GM19463 (cell line): ENCODE data around the gene GLRX5.

Source experiments
- ATAC-seq: cut with Tn5 transposase; IDR thresholded peaks from one replicate; pipeline ENCODE4 v1.9.1; 2021; ENCODE audit warnings: mild to moderate bottlenecking, moderate library complexity; ENCODE audit not compliant: unreplicated experiment

Gene GLRX5

DNA sequence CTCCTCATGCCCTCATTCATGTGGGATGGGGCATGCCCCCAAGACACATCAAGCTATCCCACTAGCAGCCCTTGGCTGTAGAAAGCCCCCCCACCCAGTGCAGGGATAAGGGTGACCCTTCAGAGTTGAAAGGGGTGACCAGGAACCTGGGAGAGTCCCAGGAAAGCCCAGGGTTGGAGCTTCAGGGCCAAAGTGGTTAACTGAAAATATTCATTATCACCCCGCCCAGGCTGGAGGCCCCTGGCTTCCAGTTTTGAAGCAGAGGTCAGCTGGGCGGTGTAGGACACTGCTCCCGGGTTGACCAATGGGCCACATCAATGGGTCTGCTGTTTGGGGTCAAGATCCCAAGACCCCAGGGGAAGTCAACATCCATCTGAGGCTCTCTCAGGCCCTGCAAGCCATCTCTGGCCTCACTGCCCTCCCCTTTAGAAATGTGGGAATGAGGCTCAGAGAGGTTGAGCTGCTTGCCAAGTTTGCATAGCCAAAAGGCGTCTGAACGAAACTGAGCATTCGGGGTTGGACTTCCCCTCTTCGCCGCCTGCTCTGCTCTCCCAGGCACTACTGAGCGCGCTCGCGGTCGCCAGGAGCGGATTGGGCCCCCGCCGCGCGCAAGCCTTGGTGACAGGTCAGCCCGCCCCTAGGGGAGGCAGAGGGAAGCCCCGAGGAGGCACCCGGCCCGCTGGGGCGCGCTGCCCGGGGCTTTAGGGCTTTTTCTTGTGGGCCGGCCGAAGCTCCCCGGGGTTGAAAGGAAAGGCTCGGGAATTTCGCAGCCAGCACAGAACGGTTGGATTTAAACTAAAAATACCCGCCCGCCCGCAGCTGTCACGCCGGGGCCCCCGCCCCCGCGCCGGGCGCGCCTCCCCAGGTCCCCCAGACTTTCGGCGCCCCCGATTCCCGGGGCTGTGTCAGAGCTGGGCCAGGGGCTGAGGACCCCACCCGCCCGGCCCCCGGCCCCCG is 19.0 kb upstream of the GLRX5 start:
- peak; percentile 83 for ATAC-seq

DNA sequence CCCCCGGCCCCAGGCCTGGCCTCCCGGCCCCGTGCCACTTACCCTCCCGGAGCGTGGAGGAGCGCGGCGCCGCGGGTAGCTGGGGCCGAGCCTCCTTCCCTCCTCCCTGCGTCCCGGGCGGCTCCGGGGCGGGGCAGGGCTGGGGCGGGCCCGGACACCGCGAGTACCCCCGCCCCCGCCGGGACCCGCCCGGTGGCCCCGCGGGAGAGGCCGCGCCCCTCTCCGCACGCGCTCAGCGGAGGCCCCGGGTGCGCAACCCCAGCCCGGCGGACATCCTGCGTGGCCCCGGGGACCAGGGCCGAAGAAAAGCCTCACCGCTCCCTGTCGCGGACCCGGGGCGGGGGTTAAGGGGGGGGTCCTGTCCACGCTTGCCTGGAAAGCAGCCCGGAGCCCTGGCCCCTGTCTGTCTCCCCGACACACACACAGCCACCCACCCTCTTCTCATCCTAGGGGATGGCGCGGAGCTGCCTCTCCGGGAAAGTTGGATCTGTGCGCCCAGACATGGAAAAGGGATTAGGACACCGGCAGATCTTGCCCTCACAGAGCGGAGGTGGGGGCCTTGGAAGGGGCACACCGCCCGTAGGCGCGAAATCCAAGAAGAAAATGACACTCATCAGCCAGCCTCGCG is 18.2 kb upstream of the GLRX5 start, which contains the start of gene SYNE3:
Gene SYNE3, minus strand, starts transcription at position 97 of the 628 bp plus-strand sequence. CDS start 40,829 bp downstream, outside the sequence.
- peak; percentile 49 for ATAC-seq

DNA sequence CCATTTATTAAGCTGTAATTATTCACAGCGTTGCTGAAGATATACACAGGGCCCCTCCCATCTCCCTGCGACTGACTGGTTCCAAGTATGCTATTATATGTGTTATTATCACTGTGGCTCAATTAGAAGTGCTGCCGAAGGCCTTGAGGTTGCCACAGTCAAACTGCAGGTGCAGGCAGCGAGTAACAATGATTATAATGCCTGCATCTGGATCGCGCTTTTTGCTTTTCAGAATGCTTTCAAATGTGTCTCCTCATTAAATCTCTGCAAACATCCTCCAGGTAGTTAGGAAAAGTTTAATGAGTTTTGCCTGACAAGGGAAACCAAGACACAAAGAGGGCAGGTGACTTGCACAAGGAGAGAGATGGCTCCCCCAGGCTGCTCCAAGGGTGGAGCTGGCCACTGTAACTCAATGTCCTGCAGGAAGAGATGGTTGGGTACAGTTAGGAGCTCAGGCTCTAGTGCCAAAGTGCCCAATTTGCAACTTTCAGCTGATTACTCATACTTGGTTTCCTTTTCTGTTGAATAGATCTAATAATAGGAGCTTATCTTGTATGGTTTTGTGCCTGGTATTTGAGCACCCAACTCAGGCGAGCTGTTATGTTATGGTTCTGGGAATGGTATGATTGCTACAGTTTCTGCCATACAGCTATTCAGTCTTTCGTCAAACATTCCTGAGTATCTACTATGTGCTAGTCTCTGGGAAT is 16.7 kb upstream of the GLRX5 start:
- ATAC-seq = peak; percentile 15

DNA sequence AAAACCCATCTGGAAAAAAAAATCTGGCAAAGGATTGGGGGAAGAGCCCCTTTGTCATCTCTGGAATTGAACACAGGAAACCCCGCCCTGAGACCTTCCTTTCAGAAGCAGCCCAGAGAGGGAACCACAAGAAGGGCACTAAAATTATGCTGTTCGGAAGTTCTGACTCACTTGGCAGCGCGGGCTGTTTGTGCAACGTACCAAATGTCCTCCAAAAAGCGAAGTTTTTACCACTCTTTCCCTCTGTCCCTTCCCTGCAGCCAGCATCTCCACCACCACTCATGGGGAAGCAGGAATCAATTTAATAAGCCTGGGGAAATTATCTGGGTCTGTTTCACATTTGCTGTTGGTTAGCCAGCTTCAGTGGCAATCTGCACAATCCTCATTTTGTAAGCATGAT is 15.2 kb upstream of the GLRX5 start:
- ATAC-seq = peak; percentile 18

DNA sequence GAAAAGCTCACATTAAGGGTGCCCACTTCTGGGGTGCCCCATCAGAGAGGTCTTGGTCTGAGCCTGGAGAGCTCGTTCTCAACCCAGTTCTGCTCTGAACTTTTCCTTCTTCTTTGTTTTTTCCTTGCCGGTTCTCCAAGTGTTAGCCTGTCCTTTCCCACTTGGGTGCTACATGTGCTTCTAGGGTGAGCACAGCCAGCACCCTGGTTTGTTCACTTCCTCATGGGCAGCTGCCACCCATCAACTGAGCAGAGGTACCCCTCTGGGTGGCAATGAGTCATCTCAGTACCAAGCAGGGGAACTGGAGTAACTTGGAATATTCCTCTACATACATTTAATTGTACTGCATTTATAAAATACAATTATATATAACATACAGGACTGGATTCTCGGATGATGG is 14.5 kb upstream of the GLRX5 start:
- ATAC-seq = no peak

DNA sequence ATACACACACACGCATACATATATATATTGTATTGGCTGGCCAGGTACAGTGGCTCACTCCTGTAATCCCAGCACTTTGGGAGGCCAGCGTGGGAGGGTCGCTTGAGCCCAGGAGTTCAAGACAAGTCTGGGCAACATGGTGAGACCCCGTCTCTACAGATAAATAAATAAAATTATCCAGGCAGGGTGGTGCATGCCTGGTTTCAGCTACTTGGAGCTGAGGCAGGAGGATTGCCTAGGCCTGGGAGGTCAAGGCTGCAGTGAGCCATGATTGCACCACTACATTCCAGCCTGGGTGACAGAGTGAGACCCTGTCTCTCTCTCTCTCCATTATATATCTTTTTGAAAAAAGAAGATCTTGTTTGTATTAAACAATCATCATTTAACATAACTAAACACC is 13.8 kb upstream of the GLRX5 start:
- ATAC-seq = no peak

DNA sequence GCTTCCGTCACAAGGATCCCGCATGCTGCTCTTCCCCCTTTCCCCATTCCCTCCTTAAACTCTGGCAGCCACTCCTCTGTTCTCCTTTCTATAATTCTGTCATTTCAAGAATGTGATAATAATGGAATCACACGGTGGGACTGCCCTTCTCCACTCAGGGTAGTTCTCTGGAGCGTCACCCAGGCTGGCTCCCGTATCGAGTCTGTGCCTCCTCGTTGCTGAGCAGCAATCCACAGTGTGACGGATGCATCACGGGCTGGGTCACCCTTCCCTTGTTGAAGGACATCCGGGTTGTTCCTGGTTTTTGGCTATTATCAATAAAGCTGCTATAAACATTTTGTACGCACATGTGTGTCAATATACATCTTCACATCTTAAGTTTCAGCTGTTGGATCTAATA is 12.7 kb upstream of the GLRX5 start:
- no peak for ATAC-seq

DNA sequence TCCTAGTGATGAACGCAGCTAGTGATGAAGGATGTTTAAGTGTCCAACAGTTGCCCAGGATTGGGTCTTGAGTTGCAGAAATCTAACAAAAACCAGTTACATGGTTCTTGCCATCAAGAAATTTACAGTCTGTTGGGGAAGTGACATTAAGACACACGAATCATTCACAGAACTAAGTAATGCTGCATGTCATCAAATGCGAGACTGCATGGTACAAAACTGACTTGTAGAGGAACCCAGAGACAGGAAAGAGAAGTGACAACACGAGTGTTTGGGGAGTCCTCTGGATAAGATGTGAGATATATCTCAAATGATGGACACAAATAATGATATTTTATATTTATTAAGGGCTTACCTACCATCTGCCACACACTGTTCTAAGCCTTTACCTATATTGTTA is 12.3 kb upstream of the GLRX5 start:
- ATAC-seq = no peak

DNA sequence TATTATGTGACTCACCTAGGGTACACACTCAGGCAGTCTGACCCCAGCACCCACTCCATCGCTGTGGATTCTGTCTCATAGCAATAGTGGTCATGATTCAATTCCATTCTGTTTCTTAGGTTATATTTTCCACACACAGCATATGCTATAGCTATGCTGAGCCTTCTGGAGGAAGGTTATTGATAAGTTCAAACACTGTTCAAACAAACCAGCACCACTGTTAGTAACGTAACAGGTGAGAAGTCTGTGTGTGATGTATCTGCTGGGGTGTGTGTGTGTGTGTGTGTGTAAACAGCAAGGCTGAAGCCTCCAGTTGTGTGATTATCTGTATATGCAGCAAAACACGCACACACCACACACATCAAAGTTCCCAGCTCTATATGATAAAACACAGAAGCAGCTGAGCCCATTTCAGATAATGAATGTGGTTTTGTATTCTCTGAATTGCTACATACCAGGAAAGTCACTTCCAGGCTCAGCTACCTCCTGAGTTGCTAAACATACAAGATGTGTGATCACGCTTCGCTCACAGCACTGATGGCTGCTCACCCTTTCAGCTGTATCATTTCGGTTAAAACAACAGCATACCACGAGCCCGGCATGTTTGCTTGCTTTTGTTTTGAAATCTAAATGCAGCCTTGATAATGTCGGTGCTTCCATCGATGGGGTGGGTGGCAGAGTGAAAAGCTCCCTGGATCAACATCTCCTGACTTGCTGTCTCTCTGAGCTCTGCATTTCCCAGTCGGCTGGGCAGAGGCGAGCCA is 11.6 kb upstream of the GLRX5 start:
- ATAC-seq = no peak

DNA sequence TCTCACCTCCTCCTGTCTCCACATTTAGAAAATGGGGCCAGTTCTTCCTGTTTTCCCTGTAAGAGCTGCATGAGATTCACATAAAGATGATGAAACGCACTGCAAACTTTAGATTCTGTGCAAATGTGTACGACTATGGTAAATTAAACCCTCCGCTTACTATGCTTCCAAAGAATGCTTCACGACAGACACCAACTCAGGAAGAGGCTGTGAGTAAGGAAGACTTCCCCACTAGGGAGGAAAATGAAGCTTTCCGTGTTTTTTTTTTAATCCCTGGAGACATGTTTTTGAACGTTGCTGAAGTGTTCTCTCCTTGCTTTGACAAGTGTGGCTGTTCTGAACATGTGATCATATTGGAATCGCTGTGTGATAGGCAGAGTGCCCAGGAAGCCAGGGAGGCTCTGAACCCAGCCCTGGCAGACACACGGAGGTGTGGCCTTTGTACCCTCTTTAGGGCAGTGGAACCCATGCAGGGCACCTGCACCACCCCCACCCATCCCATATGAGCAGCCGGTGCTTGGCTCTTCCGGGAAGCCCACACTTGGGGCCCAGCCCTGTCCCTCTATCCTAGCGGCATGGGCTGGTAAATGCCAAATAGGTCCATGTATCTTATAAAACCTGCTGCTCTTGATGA is 10.9 kb upstream of the GLRX5 start:
- ATAC-seq = no peak

DNA sequence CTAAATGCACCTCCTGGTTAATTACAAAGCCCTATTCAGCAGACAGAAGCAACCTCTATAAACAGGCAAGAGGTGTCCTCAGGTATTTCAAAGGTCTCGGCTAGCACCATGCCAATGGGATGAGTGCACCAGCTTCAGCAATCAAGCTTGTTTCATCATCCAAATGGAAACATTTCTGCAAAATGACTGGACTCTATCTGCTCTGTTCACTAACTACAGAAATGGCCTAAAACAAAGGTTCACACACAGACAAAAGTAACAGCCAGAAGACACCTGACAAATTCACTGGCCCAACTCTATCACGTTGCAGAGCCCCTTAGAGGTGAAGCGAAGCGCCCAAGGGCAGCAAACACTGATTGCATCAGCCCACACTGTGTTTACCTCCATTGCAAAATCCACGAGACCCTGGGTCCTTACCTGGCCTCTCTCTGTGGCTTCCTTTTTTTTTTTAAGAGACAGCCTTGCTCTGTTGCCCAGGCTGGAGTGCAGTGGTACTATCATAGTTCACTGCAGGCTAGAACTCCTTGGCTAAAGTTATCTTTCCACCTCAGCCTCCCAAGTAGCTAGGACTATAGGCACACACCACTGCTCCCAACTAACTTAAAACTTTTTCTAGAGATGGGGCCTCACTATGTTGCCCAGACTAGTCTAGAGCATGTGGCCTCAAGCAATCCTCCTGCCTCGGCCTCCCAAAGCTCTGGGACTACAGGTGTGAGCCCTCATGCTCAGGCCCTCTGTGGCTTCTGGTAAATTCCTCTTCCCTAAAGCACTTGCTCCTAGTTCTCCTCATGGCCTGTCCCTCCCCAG is 9.9 kb upstream of the GLRX5 start:
- no peak for ATAC-seq

DNA sequence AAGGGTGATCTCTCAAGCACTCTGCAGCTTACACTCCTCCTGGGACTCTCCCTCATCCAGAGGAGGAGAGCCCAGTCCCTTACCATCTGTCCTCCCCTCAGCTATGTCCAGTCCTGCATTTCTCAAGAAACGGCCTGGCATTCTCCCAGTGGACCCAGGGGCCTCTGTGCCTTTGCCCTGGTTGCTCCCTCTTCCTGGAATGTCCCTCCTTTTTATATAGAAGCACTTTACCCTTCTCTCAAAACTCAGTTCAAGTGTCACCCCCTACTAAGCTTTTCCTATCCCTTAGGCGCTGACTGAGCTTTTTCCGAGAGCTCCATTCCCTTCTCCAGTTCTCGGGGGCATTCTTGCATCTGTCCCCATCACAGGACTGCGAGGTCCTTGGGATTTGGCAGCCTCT is 8.9 kb upstream of the GLRX5 start:
- no peak for ATAC-seq

DNA sequence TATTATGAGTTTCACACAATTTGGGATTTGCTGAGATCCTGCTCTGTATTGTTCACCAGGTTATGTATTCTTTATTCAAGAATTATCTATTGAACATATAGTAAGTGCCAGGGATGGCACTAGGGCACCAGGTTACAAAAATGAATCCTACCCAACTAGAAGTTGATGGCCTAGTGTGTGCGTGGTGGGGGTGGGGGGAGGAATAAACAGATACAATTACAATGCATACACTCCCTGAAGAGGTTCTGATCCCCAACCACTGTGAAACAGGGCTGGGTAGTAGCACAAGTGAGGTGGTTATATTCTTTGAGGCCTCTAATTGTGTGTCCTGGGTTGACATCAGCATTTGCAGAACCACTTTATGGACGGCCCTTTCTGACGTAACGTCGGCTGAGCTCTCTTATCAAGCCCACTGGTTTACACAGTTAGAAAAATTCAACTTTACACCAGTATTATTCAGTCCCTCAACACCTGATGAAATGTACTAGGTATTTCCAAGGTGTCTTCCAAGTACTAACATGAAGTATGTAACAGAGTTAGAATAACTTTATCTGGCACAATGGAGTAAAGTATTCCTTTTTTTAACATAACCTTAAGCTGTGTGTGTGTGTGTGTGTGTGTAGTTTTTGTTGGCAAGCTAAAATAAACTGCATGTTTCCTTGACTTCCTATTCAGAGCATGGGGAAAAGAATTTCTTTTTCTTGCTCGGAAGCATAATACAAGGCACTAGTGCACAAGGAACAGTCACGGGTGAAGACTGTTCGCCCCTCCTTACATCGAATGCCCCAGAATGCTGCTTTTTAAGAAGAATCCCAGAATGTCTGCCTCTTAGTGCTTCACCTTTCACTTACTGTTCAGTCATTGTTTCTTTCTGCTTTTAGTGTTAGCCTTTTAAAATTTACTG is 8.1 kb upstream of the GLRX5 start:
- no peak for ATAC-seq

DNA sequence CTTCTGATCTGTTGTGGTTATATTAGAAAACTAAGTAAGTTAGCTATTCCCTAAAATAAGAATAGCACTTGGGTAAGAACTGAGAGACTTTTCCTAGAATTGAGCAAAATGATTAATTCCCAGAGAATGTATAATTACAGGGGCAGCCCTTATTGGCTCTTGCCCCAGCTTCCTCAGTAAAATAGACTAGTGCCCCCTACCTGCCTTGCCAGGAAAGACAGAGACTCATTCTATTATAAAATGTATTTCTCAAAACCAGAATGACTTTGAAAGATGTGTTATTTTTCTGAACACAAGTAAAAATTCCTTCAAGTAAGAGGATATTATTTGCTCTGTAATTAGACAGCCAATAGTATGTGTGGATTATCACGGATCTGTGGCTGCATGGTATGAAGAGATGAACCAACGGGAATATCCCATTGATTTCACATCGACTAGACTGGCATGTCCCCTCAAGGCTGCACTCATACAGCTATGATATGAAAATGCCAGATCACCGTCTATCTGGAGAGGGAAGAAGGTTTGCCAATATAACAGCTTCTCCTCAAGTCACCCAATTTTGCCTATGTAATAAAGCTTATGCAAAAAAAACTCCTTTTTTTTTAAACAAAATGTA is 7.4 kb upstream of the GLRX5 start:
- ATAC-seq = no peak

DNA sequence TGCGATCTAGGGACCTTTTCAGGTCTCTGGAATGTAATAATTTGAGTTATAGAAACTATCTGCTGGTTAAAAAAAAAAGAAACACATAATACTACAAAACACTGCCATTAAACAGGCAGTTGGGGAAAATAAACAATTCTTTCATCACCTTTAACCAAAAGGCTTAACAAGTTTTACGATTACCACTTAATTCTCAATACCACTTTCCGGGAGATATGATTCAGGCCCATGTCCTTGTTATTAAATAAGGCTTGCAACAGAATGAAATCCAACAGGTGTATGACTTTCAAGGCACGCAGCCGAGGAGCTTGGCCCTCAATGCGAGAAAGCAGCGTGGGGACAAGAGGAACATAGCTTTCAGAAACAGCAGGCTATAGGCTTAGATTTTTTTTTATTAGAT is 5.6 kb upstream of the GLRX5 start:
- no peak for ATAC-seq

DNA sequence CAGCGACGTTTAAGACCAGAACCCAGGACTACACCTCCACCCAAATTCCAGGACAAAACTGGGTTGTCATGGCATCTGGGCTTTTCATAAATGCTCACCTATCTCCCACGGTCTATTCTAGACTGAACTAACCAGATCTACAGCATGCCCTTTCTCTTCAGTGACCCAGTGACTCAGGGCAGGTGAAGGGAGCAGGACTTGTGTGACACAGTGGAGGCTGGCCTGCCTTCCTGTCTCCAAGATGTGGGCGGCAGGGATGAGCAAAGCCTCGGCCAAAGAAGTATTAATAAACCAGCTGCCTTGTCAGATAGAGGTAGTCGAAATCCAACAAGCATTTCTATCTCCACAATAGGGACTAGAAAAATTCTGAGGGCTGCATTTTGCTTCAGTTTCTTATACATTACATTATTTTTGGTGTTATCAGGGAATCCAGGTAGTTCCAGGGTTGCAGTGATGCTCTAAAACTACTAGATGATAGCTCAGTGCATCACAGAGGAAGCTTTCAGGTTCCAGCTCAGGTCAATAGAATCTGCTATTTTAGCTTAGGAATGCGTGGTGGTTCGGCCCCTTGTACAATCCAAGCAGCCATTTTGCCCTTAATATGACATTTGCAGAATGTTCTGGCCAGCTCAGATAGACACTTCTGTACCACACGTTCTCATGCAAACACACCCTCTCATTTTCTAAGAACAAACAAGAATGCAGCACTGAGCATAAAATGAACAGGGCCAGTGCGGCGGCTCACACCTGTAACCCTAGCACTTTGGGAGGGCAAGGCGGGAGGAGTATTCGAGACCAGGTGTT is 4.2 kb upstream of the GLRX5 start:
- ATAC-seq = no peak

DNA sequence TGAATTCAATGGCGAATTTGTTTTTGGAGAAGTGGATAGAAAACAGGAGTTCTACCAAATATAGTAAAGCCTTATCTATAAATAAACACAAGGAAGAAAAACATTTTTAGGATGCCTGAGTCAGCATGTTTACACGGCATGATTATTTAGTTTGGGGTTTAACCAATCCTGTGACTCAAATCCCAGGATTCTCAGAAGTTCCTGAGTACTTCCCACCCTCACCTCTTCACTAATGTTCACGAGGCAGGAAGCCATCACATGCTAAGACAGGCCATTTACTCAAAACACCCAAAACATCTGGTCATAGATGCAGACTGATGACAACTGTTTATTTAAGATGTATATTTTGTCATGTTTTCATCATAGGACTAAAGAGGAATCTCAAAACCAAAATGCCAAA is 3.4 kb upstream of the GLRX5 start:
- no peak for ATAC-seq
